ENCODE data around the gene DAG1. TPM values are rescaled to one million over a fixed set of nuclear protein-coding genes. Genes with fewer than 3 reads are reported as not detected.
A peak's percentile ranks its signal among the peaks of the same experiment; 100 is the strongest.

DAG1 gene
- total RNA-seq (10 to 100 TPM; 24.9 to 42.7 (median 31.0) TPM), polyA plus RNA-seq (1 to 10 TPM; 3.0 to 8.9 (median 6.3) TPM)
- long read RNA-seq, donor 1, full-length matches to known transcripts: 19 of 19 reads
- long read RNA-seq, donor 1, partial matches to known transcripts: 0 of 19 reads
- long read RNA-seq, donor 1, other reads (novel, unspliced or antisense): 0 of 19 reads
- long read RNA-seq, donor 2, full-length matches to known transcripts: 10 of 10 reads
- long read RNA-seq, donor 2, partial matches to known transcripts: 0 of 10 reads
- long read RNA-seq, donor 2, other reads (novel, unspliced or antisense): 0 of 10 reads

GRCh38 chr3:49469936-49470713, at the start of gene DAG1:
TSS of gene DAG1 (plus strand) at chr3:49470267. CDS start at chr3:49510535, 40,268 bp downstream.
- H3K9me3 ChIP-seq: no peaks in the 10 kb centered on the region

DNA sequence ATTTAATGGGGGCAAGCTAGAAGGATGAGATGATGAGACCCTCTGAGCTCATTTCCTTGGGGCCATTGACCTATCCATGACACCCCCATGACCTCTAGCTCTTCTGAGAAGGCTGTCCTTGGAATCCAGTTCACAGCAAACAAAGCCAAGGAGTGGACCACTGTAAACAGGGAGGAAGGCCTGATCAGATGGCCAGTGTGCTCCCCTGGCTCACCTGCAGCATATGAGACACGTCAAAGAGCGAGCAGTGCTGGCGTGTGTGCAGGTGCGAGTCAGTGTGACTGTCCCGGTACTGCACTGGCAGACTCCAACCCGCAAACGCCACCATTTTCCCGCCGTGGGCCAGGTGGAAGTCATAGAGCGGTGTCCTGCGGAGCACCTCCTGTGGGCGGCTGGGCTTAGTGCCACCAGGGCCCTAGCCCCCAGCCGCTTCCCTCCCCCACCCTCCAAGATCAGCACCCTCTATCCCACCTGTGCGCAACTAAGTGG, 48.1 kb upstream of the DAG1 start:
- peak overlapping the region in 4 of 8 donors; percentile 10 to 55 (median 26) for H3K4me3 ChIP-seq
- DNase-seq: peak; percentile 80
- WGBS, 5 donors: 32 to 39% (median 37%) methylated on average over 4 to 14 of the region's 14 CpGs
- peak overlapping the region in 2 of 8 donors; percentile 11 to 17 for H3K27ac ChIP-seq
- intact Hi-C loops (cut with DNase I; ENCODE audit: low total_unique reads): no loop called here
- no peak for TF ChIP-seq CTCF (IDR thresholded peaks at IDR 0.05 in 8 of 11, conservative IDR thresholded peaks at IDR 0.05 in 3 of 11)
- TF ChIP-seq POLR2A (IDR thresholded peaks at IDR 0.05): no peak
- no peak for TF ChIP-seq POLR2AphosphoS5 (IDR thresholded peaks at IDR 0.05)
- H3K36me3 ChIP-seq: peaks cover 0 to 61% (median 18%) of the 10 kb centered on the region in 6 donors
- no peaks in the 10 kb centered on the region for H3K27me3 ChIP-seq (replicated peaks in 1 of 7)
- H3K4me1 ChIP-seq: peaks cover 6 to 62% (median 22%) of the 10 kb centered on the region in 6 donors
- H3K9me3 ChIP-seq: no peaks in the 10 kb centered on the region

More at GRCh38 chr3:49469936-49470713, at the start of gene DAG1:
- peak; percentile 99 for DNase-seq
- TF ChIP-seq CTCF (IDR thresholded peaks at IDR 0.05 in 8 of 11, conservative IDR thresholded peaks at IDR 0.05 in 3 of 11): peak in 4 of 11 experiments; percentile 3 to 11 (median 6)
- peak; percentile 86 to 91 (median 89) for TF ChIP-seq POLR2AphosphoS5 (IDR thresholded peaks at IDR 0.05)
- peak in 1 of 3 donors; percentile 59 for TF ChIP-seq POLR2A (IDR thresholded peaks at IDR 0.05)
- Histone ChIP-seq H3K4me1 (peaks cover 16 to 46% (median 31%) of the 10 kb centered on the region in 6 donors), H3K27me3 (replicated peaks in 1 of 7) (no peaks in the 10 kb centered on the region), H3K36me3 (peaks cover 0 to 3% (median 0%) of the 10 kb centered on the region in 6 donors), H3K27ac (peak within 1 kb of the TSS; percentile 95 to 98 (median 96)), H3K4me3 (peak within 1 kb of the TSS; percentile 75 to 93 (median 80))
- intact Hi-C loops (cut with DNase I; ENCODE audit: low total_unique reads): no loop called here
- WGBS, 5 donors: 0 to 1% (median 0%) methylated on average over 13 to 108 of the region's 108 CpGs

- H3K27me3 ChIP-seq (replicated peaks in 1 of 7): no peaks in the 10 kb centered on the region
- no peaks in the 10 kb centered on the region for H3K9me3 ChIP-seq
- DNase-seq: peak; percentile 83
- H3K4me1 ChIP-seq: peaks cover 0 to 56% (median 15%) of the 10 kb centered on the region in 6 donors
- TF ChIP-seq POLR2AphosphoS5 (IDR thresholded peaks at IDR 0.05): peak in 2 of 3 donors; percentile 48 to 67
- no peak for TF ChIP-seq POLR2A (IDR thresholded peaks at IDR 0.05)
- intact Hi-C loops (cut with DNase I; ENCODE audit: low total_unique reads): no loop called here
- H3K36me3 ChIP-seq: peaks cover 0 to 55% (median 18%) of the 10 kb centered on the region in 6 donors
- H3K4me3 ChIP-seq: peak within 1 kb of the TSS in 4 of 8 donors; percentile 10 to 55 (median 26)
- 46 to 76% (median 57%) methylated on average over 10 to 25 of the region's 25 CpGs for WGBS, 5 donors
- peak within 1 kb of the TSS in 2 of 8 donors; percentile 11 to 17 for H3K27ac ChIP-seq
Observed at GRCh38 chr3:49422379-49423248, 47.5 kb upstream of the DAG1 start, which contains the start of gene AMT. TSS of gene AMT (minus strand) at chr3:49422473. CDS start at chr3:49422450, 23 bp downstream.

DNA sequence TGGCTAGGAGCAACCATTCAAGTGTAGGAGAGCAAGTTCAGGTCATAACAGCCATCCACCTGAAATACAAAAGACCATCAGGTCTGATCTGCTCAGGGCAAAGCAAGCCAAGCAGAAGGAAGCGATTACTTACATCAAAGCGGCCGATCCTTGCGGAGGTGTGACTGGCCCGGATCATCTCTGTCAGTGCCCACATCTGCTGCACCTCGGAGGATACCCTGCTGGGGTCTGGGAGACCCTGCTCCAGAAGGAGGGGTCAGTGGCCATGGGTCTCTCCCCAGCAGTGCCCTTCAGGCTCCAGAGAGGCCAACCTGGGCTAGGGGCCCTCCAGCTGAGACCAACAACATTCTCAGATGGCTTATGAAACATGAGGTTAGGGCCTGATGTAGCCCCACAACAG, 45.3 kb upstream of the DAG1 start:
- H3K27me3 ChIP-seq (replicated peaks in 1 of 7): no peaks in the 10 kb centered on the region
- H3K4me3 ChIP-seq: no peak overlapping the region
- no peak for TF ChIP-seq POLR2A (IDR thresholded peaks at IDR 0.05)
- TF ChIP-seq CTCF (IDR thresholded peaks at IDR 0.05 in 8 of 11, conservative IDR thresholded peaks at IDR 0.05 in 3 of 11): no peak
- no peak for TF ChIP-seq POLR2AphosphoS5 (IDR thresholded peaks at IDR 0.05)
- peaks cover 2 to 55% (median 22%) of the 10 kb centered on the region in 6 donors for H3K4me1 ChIP-seq
- no peaks in the 10 kb centered on the region for H3K9me3 ChIP-seq
- 87 to 98% (median 95%) methylated on average over 6 of the region's 6 CpGs for WGBS, 5 donors
- intact Hi-C loops (cut with DNase I; ENCODE audit: low total_unique reads): no loop called here
- H3K27ac ChIP-seq: peak overlapping the region in 1 of 8 donors; percentile 21
- peaks cover 0 to 40% (median 18%) of the 10 kb centered on the region in 6 donors for H3K36me3 ChIP-seq
- peak; percentile 67 for DNase-seq
